ENCODE results near the gene ST3GAL4.
"Not testable (repeated sequence)": the region's sequence is repeated elsewhere in the genome, so short reads cannot be mapped to it uniquely, and the experiment has no call there.

ST3GAL4 gene

GRCh38 chr11:126386729-126387071 is 31.2 kb downstream of the ST3GAL4 start:
- DNase-seq (ENCODE audit: low read depth in 2 of 2), result not testable (repeated sequence)

DNA sequence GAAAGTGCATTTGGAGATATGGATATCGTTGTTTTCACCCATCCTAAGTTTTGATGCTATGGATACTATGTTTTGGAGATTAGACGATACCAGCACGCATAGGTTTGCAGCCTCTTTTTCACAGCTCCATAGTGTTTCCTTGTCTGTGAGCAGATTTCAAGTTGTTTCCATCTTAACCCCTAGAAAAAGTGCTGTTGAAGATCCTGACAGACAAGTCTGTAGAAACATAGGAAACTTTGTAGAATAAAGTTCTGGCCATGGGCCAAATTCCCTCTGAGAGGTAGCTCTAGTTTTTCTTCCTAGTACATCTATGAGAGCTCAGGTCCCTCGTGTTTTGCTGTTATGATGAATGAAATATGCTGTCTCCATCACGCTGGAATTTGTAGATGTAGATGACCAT is 32.4 kb downstream of the ST3GAL4 start:
- DNase-seq (ENCODE audit: low read depth in 2 of 2), result no peak

GRCh38 chr11:126390272-126390867 is 34.9 kb downstream of the ST3GAL4 start:
- DNase-seq (ENCODE audit: low read depth in 2 of 2), result no peak

- no peak for DNase-seq (ENCODE audit: low read depth in 2 of 2)
Observed at GRCh38 chr11:126391286-126391954, 35.9 kb downstream of the ST3GAL4 start.

DNA sequence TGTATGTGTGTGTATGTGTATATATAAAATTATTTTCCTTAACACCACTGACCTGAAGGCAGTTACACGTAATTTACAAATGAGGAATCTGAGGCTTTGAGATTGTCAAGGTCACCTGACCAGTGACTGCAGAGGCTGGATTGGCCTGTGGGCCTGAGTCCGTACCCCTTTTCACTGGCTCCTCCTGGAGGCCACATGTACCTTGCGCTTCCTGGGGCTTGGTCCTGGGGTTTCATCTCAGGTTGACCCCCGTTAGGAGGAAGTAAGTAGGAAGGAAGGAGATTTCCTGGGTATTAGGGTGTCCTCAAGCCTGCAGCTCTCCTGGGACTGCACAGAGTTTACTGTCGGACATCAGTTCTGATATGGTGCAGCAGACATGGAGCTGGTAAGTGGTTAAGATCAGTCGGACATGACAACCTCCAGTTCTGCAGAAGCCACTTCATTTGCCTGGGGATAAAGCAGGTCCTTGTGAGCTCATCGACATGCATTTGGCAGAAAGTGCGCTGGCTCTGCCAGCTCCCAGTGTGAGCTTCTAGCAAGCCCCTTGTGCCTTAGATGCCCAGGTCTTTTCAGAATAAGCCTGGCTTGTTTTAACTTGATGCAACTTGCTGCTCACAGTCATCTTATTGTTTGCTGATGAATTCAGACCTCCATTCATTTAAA is 36.6 kb downstream of the ST3GAL4 start:
- DNase-seq (ENCODE audit: low read depth in 2 of 2), result no peak

DNA sequence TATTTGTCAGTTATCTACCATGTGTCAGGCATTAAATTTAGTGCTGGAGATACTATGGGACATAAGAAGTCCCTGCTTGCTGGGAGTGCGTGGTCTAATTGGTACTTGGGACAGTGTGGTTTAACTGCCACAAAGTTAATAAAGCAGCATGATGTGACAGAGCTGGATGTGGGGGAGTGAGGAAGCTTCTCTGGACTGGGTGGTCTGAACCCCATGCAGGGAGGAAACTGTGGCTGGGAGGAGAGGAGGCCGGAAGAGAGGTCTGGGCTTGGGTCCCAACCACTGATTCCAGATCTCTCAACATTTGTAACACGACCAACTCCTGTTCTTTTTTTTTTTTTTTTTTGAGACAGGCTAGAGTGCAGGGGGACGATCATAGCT is 37.1 kb downstream of the ST3GAL4 start:
- DNase-seq (ENCODE audit: low read depth in 2 of 2), result no peak

- DNase-seq (ENCODE audit: low read depth in 2 of 2), result no peak
Observed at GRCh38 chr11:126393143-126393542, 37.7 kb downstream of the ST3GAL4 start.

DNA sequence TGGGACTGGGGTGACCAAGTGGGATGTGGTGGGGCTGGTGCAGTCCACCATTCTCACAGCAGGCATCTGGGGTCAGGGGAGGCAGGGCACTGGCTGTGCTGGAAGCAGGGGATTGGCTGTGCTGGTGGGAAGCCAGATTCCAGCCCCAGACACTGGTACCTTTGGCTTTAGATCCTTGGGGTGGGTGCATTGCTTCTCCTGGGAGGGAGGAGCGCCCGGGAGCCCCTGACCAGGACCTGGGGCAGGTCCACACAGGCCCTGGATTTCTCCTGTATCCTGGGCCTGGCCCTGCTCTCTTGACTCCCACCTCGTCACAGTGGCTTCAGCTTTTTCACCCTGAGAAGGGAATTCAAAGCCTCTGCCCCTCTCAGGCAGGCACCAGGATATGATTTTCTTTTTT is 38.5 kb downstream of the ST3GAL4 start:
- no peak for DNase-seq (ENCODE audit: low read depth in 2 of 2)

GRCh38 chr11:126394634-126395072 is 39.2 kb downstream of the ST3GAL4 start:
- DNase-seq (ENCODE audit: low read depth in 2 of 2), result not testable (repeated sequence)

DNA sequence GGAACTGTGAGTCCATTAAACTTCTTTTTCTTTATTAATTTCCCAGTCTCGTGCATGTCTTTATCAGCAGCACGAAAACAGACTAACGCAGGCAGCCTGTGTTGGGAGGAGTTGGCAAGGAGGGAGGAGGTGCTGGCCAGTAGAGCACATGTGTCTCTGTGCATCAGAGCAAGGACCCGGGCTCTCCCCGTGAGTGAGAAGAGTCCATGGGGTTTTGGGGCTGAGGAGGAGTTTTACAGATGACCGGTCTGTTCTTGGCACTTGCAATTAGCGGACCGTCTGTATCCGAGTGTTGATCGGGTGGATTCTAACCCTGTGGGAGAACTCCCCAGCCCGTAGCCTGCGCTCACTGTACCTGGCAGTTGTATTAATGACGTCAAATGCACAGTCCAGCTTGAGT is 40.3 kb downstream of the ST3GAL4 start:
- DNase-seq (ENCODE audit: low read depth in 2 of 2), result not testable (repeated sequence)

- not testable (repeated sequence) for DNase-seq (ENCODE audit: low read depth in 2 of 2)
Observed at GRCh38 chr11:126396266-126396665, 40.8 kb downstream of the ST3GAL4 start.

- DNase-seq (ENCODE audit: low read depth in 2 of 2), result no peak
Observed at GRCh38 chr11:126396965-126397364, 41.5 kb downstream of the ST3GAL4 start.

- DNase-seq (ENCODE audit: low read depth in 2 of 2), result no peak
Observed at GRCh38 chr11:126398296-126398695, 42.8 kb downstream of the ST3GAL4 start.

GRCh38 chr11:126398721-126399120 is 43.2 kb downstream of the ST3GAL4 start:
- DNase-seq (ENCODE audit: low read depth in 2 of 2), result no peak

GRCh38 chr11:126400019-126400418 is 44.5 kb downstream of the ST3GAL4 start:
- DNase-seq (ENCODE audit: low read depth in 2 of 2), result no peak

DNA sequence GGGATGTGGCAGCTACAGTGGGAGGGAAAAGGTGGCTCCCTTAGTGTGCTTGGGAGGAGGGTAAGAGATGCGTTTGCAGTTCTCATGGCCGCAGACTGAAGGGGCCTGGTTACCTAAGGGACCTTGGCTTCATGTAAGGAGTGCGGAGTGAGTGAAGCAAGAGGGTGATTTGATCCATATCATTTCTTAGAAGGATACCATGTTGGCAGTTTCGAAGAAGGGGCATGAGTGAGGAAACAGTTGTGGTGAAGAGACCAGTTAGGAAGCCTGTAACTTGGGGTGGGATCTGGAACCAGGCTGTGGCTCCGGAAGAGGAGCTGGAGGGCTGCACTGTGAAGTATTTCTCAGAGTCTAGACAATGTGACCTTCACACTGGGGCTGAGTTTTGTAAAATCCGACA is 45.0 kb downstream of the ST3GAL4 start:
- DNase-seq (ENCODE audit: low read depth in 2 of 2), result no peak

- DNase-seq (ENCODE audit: low read depth in 2 of 2), result no peak
Observed at GRCh38 chr11:126403022-126403581, 47.6 kb downstream of the ST3GAL4 start.

- no peak for DNase-seq (ENCODE audit: low read depth in 2 of 2)
Observed at GRCh38 chr11:126403658-126404057, 48.2 kb downstream of the ST3GAL4 start.

DNA sequence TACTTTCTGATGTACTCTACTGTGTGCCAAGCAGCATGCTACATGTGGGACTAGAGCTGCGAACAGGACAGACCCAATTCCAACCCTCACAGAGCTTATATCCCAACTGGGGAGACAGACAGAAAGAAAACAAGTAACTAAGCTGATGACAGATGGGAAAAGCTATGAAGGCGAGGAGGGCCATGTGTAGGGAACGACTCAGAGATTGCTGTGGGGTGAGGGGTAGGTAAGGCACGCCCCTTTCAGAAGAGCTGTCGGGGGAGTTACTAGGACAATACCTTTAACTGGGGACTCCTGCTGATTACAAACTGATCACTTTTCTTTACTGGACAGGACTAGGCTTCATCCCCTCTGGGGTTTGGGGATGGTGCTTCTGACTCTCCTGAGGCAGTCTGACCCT is 48.9 kb downstream of the ST3GAL4 start:
- no peak for DNase-seq (ENCODE audit: low read depth in 2 of 2)

GRCh38 chr11:126405374-126405773 is 49.9 kb downstream of the ST3GAL4 start:
- DNase-seq (ENCODE audit: low read depth in 2 of 2), result no peak

GRCh38 chr11:126405906-126406305 is 50.4 kb downstream of the ST3GAL4 start:
- no peak for DNase-seq (ENCODE audit: low read depth in 2 of 2)

GRCh38 chr11:126406368-126406767 is 50.9 kb downstream of the ST3GAL4 start:
- DNase-seq (ENCODE audit: low read depth in 2 of 2), result no peak

- no peak for DNase-seq (ENCODE audit: low read depth in 2 of 2)
Observed at GRCh38 chr11:126407101-126407521, 51.6 kb downstream of the ST3GAL4 start.
